Esophagus (tissue), 2 donors: Measurements from ENCODE around the gene LYZL4. TPM values are rescaled to one million over a fixed set of nuclear protein-coding genes. Genes with fewer than 3 reads are reported as not detected.

Experiments used
- H3K27ac ChIP-seq, 2 donors: one replicate each; pipeline ENCODE4 v1.5.1; 2013; ENCODE audit warnings: low read depth in 2 of 2, mild to moderate bottlenecking in 2 of 2, inconsistent platforms in 1 of 2, low read length in 1 of 2, moderate library complexity in 1 of 2
- H3K27me3 ChIP-seq, 2 donors: one replicate each; pipeline ENCODE4 v1.6.1; 2013; ENCODE audit warnings: low read length in 2 of 2, control low read depth in 1 of 2, mild to moderate bottlenecking in 1 of 2; ENCODE audit not compliant: insufficient read depth in 2 of 2, control insufficient read depth in 1 of 2
- H3K36me3 ChIP-seq, 2 donors: one replicate each; pipeline ENCODE4 v1.6.1; 2013; ENCODE audit warnings: low read length in 1 of 2; ENCODE audit not compliant: control insufficient read depth in 2 of 2, insufficient read depth in 2 of 2
- H3K4me1 ChIP-seq, 2 donors: one replicate each; pipeline ENCODE4 v1.6.1; 2013; ENCODE audit warnings: low read length in 1 of 2; ENCODE audit not compliant: control insufficient read depth in 2 of 2, insufficient read depth in 2 of 2
- H3K4me3 ChIP-seq, 2 donors: one replicate each; pipeline ENCODE4 v1.5.1; 2013; ENCODE audit warnings: low read length in 2 of 2, mild to moderate bottlenecking in 2 of 2, low read depth in 1 of 2, moderate library complexity in 1 of 2
- H3K9me3 ChIP-seq, 2 donors: one replicate each; pipeline ENCODE4 v1.6.1; 2013; ENCODE audit warnings: mild to moderate bottlenecking in 2 of 2, low read depth in 1 of 2, low read length in 1 of 2, moderate library complexity in 1 of 2; ENCODE audit not compliant: control insufficient read depth in 2 of 2, insufficient read depth in 1 of 2
- WGBS, 2 donors: extraction: QIAGEN DNeasy Blood & Tissue Kit; methylation state at CpG; one replicate each; pipeline ENCODE4 v1.1.7; 2013; 5-methylcytosine and 5-hydroxymethylcytosine counted together
- polyA plus RNA-seq, 2 donors: library from polyadenylated mRNA; stranded (reverse); fragments of 200-250 nt; gene quantifications; one replicate each; pipeline ENCODE4 v1.2.3, GENCODE V29; 2013
- donor health status: healthy with polysubstance abuse.
- donor health status: Bipolar disorder and iron deficiency.

Gene LYZL4
- polyA plus RNA-seq: not detected

- no peaks in the 10 kb centered on the region for H3K36me3 ChIP-seq
- peaks cover 0 to 5% of the 10 kb centered on the region in 2 donors for H3K9me3 ChIP-seq
- H3K27ac ChIP-seq: no peak within 1 kb of the TSS
- H3K4me3 ChIP-seq: no peak within 1 kb of the TSS
- 59 to 60% methylated on average over 5 of the region's 5 CpGs for WGBS, 2 donors
- H3K4me1 ChIP-seq: no peaks in the 10 kb centered on the region
- peaks cover 0 to 2% of the 10 kb centered on the region in 2 donors for H3K27me3 ChIP-seq
These were observed at the start of gene LYZL4 for GRCh38 chr3:42410370-42411131. TSS of gene LYZL4 (minus strand) at chr3:42410610. CDS start at chr3:42407251, 3,359 bp downstream.

DNA sequence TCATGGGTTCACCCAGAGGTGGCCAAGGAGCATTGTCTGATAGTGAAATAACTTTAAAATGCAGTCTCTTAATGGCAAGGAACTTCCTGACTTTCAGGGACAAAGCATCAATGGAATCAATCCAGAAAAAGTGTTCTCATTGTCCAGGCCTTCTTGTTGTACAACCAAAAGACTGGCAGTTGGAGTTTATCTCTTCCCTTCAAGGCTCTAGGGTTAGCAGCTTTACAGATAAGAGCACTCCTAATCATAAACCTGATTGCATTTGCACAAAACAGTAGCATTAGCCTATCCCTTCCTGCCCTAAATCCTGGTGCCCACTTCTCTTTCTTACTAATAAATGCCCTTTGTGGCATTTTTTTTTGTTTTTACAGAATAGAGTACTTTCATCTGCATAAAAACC is 48.7 kb upstream of the LYZL4 start:
- Histone ChIP-seq H3K4me1 (no peaks in the 10 kb centered on the region), H3K27me3 (peaks cover 0 to 3% of the 10 kb centered on the region in 2 donors), H3K36me3 (no peaks in the 10 kb centered on the region), H3K27ac (no peak overlapping the region), H3K4me3 (no peak overlapping the region), H3K9me3 (no peaks in the 10 kb centered on the region)

GRCh38 chr3:42456211-42456610 is 45.8 kb upstream of the LYZL4 start:
- Histone ChIP-seq H3K4me3 (no peak overlapping the region), H3K27me3 (peaks cover 0 to 3% of the 10 kb centered on the region in 2 donors), H3K4me1 (peaks cover 0 to 3% of the 10 kb centered on the region in 2 donors), H3K36me3 (no peaks in the 10 kb centered on the region), H3K9me3 (no peaks in the 10 kb centered on the region), H3K27ac (no peak overlapping the region)

DNA sequence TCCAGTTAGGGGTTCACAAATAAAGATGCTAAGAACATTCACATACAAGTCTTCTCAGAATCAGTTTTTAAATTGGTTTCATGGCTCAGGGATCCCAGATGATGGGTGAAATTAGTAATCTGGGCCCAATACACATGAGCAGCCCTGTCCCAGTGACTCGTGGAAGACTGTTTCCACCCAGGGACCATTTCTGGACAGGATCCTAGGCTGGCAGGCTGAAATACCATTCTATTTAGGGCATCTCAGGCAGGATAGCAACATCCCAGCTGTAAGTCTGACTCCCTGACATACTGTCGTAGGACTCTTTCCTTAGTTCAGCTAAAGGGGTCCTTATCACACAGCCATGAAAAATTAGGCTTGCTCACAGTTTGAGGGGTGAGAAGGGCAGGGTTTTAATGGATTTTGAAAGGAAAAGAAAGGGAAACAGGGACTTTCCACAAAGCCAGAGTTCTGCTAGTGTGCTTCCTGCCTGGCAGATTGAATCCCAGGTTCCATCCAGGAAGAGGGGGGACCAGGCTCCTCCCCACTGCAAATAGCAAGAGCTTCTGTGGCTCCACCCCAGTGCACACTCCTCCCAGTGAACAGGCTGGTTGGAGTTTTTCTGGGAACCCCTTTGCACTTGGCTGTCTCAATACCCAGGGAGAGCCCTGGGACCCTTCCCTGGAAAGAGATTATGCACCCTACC is 41.3 kb upstream of the LYZL4 start:
- 35 to 47% methylated on average over 2 of the region's 2 CpGs for WGBS, 2 donors
- Histone ChIP-seq H3K27ac (peak overlapping the region in 1 of 2 donors; percentile 40), H3K9me3 (no peaks in the 10 kb centered on the region)

GRCh38 chr3:42451116-42451515 is 40.7 kb upstream of the LYZL4 start:
- no peak overlapping the region for H3K4me3 ChIP-seq
- no peak overlapping the region for H3K27ac ChIP-seq
- peaks cover 0 to 3% of the 10 kb centered on the region in 2 donors for H3K4me1 ChIP-seq
- 37 to 66% methylated on average over 2 of the region's 2 CpGs for WGBS, 2 donors
- H3K9me3 ChIP-seq: no peaks in the 10 kb centered on the region
- H3K27me3 ChIP-seq: no peaks in the 10 kb centered on the region
- no peaks in the 10 kb centered on the region for H3K36me3 ChIP-seq

More for the DNA sequence above, 41.3 kb upstream of the LYZL4 start:
- Histone ChIP-seq H3K4me3 (no peak overlapping the region), H3K4me1 (peaks cover 0 to 3% of the 10 kb centered on the region in 2 donors), H3K27me3 (no peaks in the 10 kb centered on the region), H3K36me3 (no peaks in the 10 kb centered on the region)

GRCh38 chr3:42450567-42450966 is 40.2 kb upstream of the LYZL4 start:
- 98% methylated on average over 1 of the region's 1 CpG for WGBS, 2 donors
- Histone ChIP-seq H3K9me3 (no peaks in the 10 kb centered on the region), H3K36me3 (no peaks in the 10 kb centered on the region), H3K4me1 (peaks cover 0 to 3% of the 10 kb centered on the region in 2 donors), H3K27ac (no peak overlapping the region), H3K27me3 (no peaks in the 10 kb centered on the region), H3K4me3 (no peak overlapping the region)

- Histone ChIP-seq H3K36me3 (no peaks in the 10 kb centered on the region), H3K9me3 (no peaks in the 10 kb centered on the region), H3K4me3 (no peak overlapping the region), H3K27ac (no peak overlapping the region), H3K4me1 (peaks cover 0 to 3% of the 10 kb centered on the region in 2 donors), H3K27me3 (no peaks in the 10 kb centered on the region)
- WGBS, 2 donors: 78 to 84% methylated on average over 1 of the region's 1 CpG
These were observed 37.1 kb upstream of the LYZL4 start for GRCh38 chr3:42447481-42447880.

- Histone ChIP-seq H3K36me3 (no peaks in the 10 kb centered on the region), H3K27me3 (no peaks in the 10 kb centered on the region), H3K4me1 (no peaks in the 10 kb centered on the region), H3K27ac (no peak overlapping the region), H3K9me3 (no peaks in the 10 kb centered on the region), H3K4me3 (no peak overlapping the region)
- 74 to 87% methylated on average over 4 of the region's 4 CpGs for WGBS, 2 donors
These were observed 36.0 kb upstream of the LYZL4 start for GRCh38 chr3:42446111-42447050.

GRCh38 chr3:42443819-42444436 is 33.5 kb upstream of the LYZL4 start:
- no peaks in the 10 kb centered on the region for H3K27me3 ChIP-seq
- H3K4me1 ChIP-seq: no peaks in the 10 kb centered on the region
- H3K36me3 ChIP-seq: no peaks in the 10 kb centered on the region
- WGBS, 2 donors: 24 to 27% methylated on average over 9 of the region's 9 CpGs
- H3K27ac ChIP-seq: no peak overlapping the region
- H3K4me3 ChIP-seq: no peak overlapping the region
- H3K9me3 ChIP-seq: no peaks in the 10 kb centered on the region
